ENCODE data around the gene ULK2.

DNA sequence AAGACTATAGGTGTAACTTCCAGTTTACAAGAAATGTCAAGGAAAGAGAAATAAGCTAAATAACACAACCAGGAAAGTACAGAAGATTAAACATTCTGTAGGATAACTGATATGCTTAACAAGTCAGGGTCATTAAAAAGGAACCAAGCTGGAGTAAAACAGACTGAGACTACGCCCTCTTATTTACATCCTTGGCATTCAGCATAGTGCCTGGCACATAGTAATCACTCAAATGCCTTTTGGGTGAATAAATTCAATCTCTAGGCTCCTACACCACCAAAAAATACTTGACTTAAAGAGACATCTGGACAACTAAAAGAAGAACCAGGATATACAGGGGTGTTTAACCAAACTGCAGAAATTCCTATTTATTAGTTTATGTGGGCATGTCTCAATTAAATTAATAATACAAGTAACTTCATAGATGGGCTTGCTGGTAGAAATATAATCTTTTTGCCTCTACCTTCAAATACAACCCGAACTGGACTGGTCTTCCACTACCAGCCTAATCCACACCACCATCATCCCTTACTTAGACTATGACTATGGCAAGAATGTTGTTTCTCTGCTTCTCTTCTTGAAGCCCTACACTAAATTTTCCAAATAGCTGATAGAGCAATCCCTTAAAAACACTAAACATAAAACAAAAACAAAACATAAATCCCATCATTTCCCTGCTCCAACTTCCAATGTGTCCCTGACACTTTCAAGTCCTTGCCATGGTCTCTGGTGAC lies 47.7 kb upstream of the ULK2 start:
- TF ChIP-seq, protein P1, sequence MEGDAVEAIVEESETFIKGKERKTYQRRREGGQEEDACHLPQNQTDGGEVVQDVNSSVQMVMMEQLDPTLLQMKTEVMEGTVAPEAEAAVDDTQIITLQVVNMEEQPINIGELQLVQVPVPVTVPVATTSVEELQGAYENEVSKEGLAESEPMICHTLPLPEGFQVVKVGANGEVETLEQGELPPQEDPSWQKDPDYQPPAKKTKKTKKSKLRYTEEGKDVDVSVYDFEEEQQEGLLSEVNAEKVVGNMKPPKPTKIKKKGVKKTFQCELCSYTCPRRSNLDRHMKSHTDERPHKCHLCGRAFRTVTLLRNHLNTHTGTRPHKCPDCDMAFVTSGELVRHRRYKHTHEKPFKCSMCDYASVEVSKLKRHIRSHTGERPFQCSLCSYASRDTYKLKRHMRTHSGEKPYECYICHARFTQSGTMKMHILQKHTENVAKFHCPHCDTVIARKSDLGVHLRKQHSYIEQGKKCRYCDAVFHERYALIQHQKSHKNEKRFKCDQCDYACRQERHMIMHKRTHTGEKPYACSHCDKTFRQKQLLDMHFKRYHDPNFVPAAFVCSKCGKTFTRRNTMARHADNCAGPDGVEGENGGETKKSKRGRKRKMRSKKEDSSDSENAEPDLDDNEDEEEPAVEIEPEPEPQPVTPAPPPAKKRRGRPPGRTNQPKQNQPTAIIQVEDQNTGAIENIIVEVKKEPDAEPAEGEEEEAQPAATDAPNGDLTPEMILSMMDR (conservative IDR thresholded peaks at IDR 0.05; ENCODE audit: low read depth, low read length), result no peak
- no peak for TF ChIP-seq EZH2 (IDR thresholded peaks at IDR 0.05; ENCODE audit: borderline replicate concordance, low read depth, low read length, poor library complexity, severe bottlenecking)
